Left renal cortex interstitium (tissue), 4 donors: ENCODE measurements around the gene IQUB. TPM values are rescaled to one million over a fixed set of nuclear protein-coding genes. Genes with fewer than 3 reads are reported as not detected.
"Not testable (repeated sequence)": the region's sequence is repeated elsewhere in the genome, so short reads cannot be mapped to it uniquely, and the experiment has no call there.

ENCODE experiments used
- DNase-seq, 4 donors: peaks; one replicate each; pipeline ENCODE4 v3.0.0-alpha.2; 2013; ENCODE audit warnings: low read depth in 4 of 4, low spot score in 2 of 4, missing footprints in 1 of 4
- polyA plus RNA-seq, 4 donors: library from polyadenylated mRNA; unstranded; fragments of 120-200 nt; gene quantifications; one replicate each; pipeline ENCODE4 v1.2.1, GENCODE V29; 2013; ENCODE audit not compliant: insufficient read length in 4 of 4

IQUB gene
- polyA plus RNA-seq, 4 donors: 4.3 to 7.2 (median 5.9) TPM

DNA sequence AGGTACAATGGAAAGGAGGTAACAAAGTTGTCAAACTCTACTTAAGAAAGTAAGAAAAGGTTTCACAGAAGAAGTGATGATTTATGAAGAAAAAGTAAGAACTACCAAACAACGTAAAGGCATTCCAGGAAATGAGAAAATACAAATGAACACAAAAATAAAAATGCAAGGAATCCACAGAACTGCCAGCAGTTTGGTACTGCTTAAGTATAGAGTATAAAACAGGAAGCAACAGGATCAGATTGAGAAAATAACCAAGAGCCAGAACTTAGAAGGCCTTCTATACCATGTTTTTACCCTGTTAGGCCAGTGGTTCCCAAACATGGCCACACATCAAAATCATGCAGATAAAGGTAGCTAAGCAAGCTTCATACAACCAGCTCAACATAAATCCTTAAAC, 14.0 kb upstream of the IQUB start:
- no peak for DNase-seq

DNA sequence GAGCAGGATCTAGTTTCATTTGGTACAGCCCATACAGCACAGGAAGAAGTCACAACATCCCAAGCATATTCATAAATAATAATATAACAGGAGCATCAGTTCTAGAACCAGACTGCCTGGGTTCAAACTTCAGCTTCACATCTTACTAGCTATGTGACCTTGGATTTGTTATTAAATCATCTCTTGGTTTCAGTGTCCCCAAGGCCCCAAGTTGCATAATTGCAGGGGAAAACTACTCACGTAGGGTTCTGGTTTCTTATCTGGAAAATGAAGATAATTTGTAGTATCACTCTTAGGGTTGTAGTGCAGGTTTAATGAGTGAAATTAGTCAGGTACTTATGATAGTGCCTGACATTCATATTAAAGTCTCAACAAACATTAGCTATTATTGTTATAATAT, 5.5 kb upstream of the IQUB start:
- no peak for DNase-seq

GRCh38 chr7:123538897-123539296, 4.5 kb upstream of the IQUB start:
- no peak for DNase-seq

DNA sequence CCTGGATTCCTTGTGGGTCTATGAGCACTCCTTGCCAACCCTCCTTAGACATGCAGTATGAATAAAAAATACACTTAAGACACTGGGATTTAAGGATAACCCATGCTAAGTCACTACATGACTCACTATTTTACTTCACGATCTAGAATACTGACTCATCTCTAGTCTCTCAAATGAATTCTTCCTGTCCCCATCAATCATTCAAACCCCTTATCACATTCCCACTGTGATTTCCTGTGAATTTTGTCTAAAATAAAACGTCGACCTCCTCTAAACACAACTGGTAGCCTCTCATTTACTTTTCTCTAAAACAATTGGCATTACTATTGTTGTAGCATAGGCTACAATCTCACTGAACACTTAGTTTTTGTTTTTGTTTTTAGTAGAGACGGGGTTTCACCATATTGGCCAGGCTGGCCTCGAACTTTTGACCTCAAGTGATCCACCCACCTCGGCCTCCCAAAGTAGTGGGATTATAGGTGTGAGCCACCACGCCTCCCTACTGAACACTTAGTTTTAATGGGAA, 3.9 kb upstream of the IQUB start:
- DNase-seq: no peak

- DNase-seq: no peak
Measured at GRCh38 chr7:123537026-123537642, 2.7 kb upstream of the IQUB start.

DNA sequence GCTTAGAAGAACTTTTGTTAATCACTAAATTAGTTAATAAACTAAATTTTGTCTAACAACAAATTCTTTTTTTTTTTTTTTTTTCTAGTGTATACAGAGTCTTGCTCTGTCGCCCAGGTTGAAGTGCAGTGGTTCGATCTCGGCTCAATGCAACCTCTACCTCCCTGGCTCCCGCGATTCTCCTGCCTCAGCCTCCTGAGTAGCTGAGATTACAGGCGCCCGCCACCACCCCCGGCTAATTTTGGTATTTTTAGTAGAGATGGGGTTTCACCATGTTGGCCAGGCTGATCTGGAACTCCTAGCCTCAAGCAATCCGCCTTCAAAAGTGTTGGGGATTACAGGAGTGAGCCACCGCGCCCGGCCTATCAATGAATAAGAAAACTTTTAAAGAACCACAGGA, 1.1 kb upstream of the IQUB start:
- DNase-seq: no peak

- DNase-seq: peak in 1 of 4 donors; percentile 74
Measured at GRCh38 chr7:123533929-123534382, 439 bp downstream of the IQUB start.

DNA sequence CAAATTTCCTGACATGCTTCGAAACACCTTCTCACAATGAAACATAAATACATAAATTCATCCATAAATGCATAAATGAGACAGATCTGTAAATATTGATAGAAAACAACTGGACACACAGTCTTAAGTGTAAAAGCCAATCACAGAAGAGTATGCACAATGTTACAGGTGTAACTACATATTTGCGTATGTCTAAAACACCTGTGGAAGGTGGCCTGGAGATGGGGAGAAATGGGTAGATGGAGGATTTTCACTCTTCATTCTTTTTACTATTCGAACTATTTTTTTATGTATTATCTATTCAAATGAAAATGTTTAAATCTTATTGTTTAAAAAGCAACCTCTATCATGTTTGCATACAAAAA, 860 bp downstream of the IQUB start:
- no peak for DNase-seq

DNA sequence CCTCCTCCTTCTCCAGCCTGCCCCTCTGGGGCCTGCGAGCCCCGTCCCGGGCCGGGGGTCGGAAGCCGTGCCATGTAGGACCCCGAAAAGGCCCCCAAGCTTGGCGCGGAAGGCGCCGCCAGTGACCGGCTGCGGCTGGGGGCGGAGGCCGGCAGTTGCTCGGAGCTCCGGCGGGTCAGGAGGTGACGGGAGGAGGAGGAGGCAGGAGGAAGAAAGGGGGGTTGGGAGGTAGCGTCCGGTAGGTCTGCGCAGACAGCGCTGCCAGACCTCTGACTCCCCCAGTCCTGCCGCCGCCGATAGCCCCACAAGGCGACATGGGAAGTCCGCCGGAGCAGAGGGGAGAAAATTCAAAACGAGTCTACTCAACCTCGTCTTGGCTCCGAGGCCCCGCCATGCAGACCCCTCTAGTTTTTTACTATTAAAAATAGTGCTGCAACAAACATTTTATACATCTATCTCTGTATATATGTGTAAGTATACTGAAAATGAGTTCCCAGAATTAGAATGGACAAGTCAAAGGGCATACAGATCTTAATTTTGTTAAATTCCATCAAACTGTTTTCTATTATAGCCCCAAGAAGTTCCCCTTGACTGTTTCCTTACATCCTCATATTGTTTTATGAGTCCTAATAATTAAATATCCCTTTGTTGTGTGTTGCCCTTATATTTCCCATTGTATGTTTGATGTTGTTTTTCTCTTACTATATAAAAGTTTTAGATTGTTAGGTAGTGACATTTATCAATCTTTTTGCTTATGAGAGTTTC, 1.4 kb downstream of the IQUB start:
- DNase-seq: not testable (repeated sequence)

DNA sequence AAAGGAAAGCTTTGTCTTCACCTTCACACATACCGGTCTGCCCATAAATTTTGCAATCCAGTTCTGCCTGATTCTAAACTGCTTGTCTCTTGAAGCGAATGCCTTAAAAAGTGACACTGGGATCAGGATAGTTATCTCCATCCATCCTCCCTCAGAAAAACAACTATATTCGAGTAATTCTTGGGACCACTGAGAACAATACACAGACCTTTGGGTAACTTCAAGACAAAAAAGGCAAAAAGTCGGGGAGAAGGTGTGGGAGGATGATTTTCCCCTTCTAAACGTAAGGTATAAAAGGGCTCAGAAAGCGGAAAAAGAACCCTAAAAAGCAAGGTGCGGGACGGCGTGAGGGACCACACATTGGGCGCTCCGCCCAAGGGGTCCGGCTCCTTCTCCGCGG, 2.1 kb downstream of the IQUB start:
- DNase-seq: not testable (repeated sequence)

- not testable (repeated sequence) for DNase-seq
Measured at GRCh38 chr7:123530035-123530591, 4.3 kb downstream of the IQUB start.

DNA sequence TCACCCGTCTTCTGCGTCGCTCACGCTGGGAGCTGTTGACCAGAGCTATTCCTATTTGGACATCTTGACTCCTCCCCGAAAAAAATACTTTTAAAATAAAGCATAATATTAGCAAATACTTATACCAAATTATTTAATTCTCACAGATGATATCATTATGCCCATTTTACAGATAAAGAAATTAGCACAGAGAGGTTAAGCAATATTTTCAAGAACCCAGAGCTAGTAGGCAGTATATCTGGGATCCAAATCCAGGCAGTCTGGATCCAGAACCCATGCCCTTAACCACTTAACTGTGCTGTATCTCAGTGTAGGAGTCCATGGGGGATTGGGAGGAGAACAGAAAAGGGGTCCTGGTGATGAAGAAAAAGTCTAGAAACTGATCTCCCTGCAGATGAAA, 6.1 kb downstream of the IQUB start:
- no peak for DNase-seq

- not testable (repeated sequence) for DNase-seq
Measured at GRCh38 chr7:123527712-123528225, 6.6 kb downstream of the IQUB start.

GRCh38 chr7:123526533-123526932, 7.9 kb downstream of the IQUB start:
- DNase-seq: not testable (repeated sequence)

GRCh38 chr7:123522066-123522465, 12.3 kb downstream of the IQUB start:
- DNase-seq: no peak

- no peak for DNase-seq
Measured at GRCh38 chr7:123505221-123505620, 29.2 kb downstream of the IQUB start.

- DNase-seq: no peak
Measured at GRCh38 chr7:123502201-123502600, 32.2 kb downstream of the IQUB start.

DNA sequence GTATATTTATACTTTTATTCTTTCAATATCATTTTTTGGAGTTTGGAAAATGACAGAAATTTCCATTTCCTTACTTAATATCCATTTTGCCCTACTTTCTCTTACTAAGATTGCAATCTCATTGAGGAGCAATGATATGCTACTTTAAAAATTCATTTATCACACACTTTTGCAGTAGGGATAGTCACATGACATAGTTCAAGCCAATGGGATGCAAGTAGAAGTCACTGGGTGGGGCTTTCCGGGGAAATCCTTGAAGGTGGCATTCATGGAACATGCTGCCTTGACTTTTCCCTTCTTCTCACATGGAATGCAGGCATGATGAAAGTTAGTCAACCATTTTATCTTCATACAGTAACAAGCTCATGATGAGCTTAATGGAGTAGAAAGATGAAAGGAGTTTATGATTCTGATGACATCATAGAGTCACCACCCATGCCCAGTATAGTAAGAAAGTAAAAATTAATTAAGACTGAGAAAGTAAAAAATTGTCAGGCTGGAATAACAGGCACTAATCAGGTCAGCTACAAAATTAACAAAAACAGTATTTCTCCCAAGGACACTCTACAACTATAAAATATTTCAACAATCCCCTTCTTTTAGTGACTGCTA, 33.4 kb downstream of the IQUB start:
- no peak for DNase-seq

- no peak for DNase-seq
Measured at GRCh38 chr7:123499211-123499970, 35.0 kb downstream of the IQUB start.

- DNase-seq: no peak
Measured at GRCh38 chr7:123498601-123499000, 35.8 kb downstream of the IQUB start.
